HEK293 (cell line): ENCODE results near the gene CATSPER1.

Experiments used
- CTCF ChIP-seq: fragments of 450-650 bp; formaldehyde crosslinking; IDR thresholded peaks from 2 replicates; pipeline ENCODE4 v1.5.1; 2016; ENCODE audit warnings: missing biosample characterization, missing genetic modification characterization
- KLF1 ChIP-seq: fragments of 450-650 bp; formaldehyde crosslinking; IDR thresholded peaks from 2 replicates; pipeline ENCODE4 v1.5.1; 2016; ENCODE audit warnings: missing biosample characterization, missing genetic modification characterization
- KLF17 ChIP-seq: fragments of 450-650 bp; formaldehyde crosslinking; IDR thresholded peaks from 2 replicates; pipeline ENCODE4 v1.5.1; 2016; ENCODE audit warnings: missing biosample characterization, missing genetic modification characterization
- KLF7 ChIP-seq: fragments of 450-650 bp; formaldehyde crosslinking; IDR thresholded peaks from 2 replicates; pipeline ENCODE4 v1.5.1; 2016; ENCODE audit warnings: missing biosample characterization, missing genetic modification characterization, borderline replicate concordance
- MEIS1 ChIP-seq: sonication (generic); formaldehyde crosslinking; IDR thresholded peaks from 2 replicates; pipeline ENCODE4 v1.8.1; 2022; ENCODE audit warnings: missing genetic modification reagents, mild to moderate bottlenecking, borderline replicate concordance
- PRDM1 ChIP-seq: fragments of 450-650 bp; formaldehyde crosslinking; IDR thresholded peaks from 2 replicates; pipeline ENCODE4; 2016; ENCODE audit warnings: missing biosample characterization, missing genetic modification characterization
- RBAK ChIP-seq: fragments of 450-650 bp; formaldehyde crosslinking; IDR thresholded peaks from 2 replicates; pipeline ENCODE4 v1.5.1; 2016; ENCODE audit warnings: missing biosample characterization, missing genetic modification characterization
- TCF7L2 ChIP-seq: IDR thresholded peaks from 2 replicates; pipeline ENCODE4 v1.6.1; 2011; ENCODE audit warnings: low read depth, mild to moderate bottlenecking, inconsistent platforms, low read length, moderate library complexity, borderline replicate concordance
- ZBTB17 ChIP-seq: fragments of 450-650 bp; formaldehyde crosslinking; IDR thresholded peaks from 2 replicates; pipeline ENCODE4 v1.5.1; 2016; ENCODE audit warnings: missing biosample characterization, missing genetic modification characterization
- ZFP3 ChIP-seq: fragments of 450-650 bp; formaldehyde crosslinking; IDR thresholded peaks from 2 replicates; pipeline ENCODE4 v1.5.1; 2016; ENCODE audit warnings: low read depth, missing biosample characterization, missing genetic modification characterization
- ZNF121 ChIP-seq: fragments of 450-650 bp; formaldehyde crosslinking; IDR thresholded peaks from 2 replicates; pipeline ENCODE4 v1.5.1; 2016; ENCODE audit warnings: missing biosample characterization, missing genetic modification characterization
- ZNF140 ChIP-seq: fragments of 450-650 bp; formaldehyde crosslinking; IDR thresholded peaks from 2 replicates; pipeline ENCODE4 v1.5.1; 2016; ENCODE audit warnings: missing biosample characterization, missing genetic modification characterization
- ZNF146 ChIP-seq: fragments of 450-650 bp; formaldehyde crosslinking; IDR thresholded peaks from 2 replicates; pipeline ENCODE4 v1.5.1; 2016; ENCODE audit warnings: missing biosample characterization, missing genetic modification characterization
- ZNF2 ChIP-seq: fragments of 450-650 bp; formaldehyde crosslinking; IDR thresholded peaks from 2 replicates; pipeline ENCODE4 v1.5.1; 2016; ENCODE audit warnings: missing biosample characterization, missing genetic modification characterization
- ZNF214 ChIP-seq: fragments of 450-650 bp; formaldehyde crosslinking; IDR thresholded peaks from 2 replicates; pipeline ENCODE4 v1.5.1; 2017; ENCODE audit warnings: missing biosample characterization, mild to moderate bottlenecking, missing genetic modification characterization, borderline replicate concordance
- ZNF311 ChIP-seq: fragments of 450-650 bp; formaldehyde crosslinking; IDR thresholded peaks from 2 replicates; pipeline ENCODE4 v1.5.1; 2017; ENCODE audit warnings: missing biosample characterization, missing genetic modification characterization, borderline replicate concordance
- ZNF341 ChIP-seq: fragments of 450-650 bp; formaldehyde crosslinking; IDR thresholded peaks from 2 replicates; pipeline ENCODE4; 2016; ENCODE audit warnings: low read depth, missing biosample characterization, missing genetic modification characterization
- ZNF350 ChIP-seq: fragments of 450-650 bp; formaldehyde crosslinking; IDR thresholded peaks from 2 replicates; pipeline ENCODE4 v1.5.0; 2017; ENCODE audit warnings: missing biosample characterization, mild to moderate bottlenecking, missing genetic modification characterization
- ZNF37A ChIP-seq: fragments of 450-650 bp; IDR thresholded peaks from 2 replicates; pipeline ENCODE4 v1.5.1; 2018; ENCODE audit warnings: missing biosample characterization, missing genetic modification characterization
- ZNF404 ChIP-seq: fragments of 450-650 bp; formaldehyde crosslinking; IDR thresholded peaks from 2 replicates; pipeline ENCODE4 v1.5.1; 2017; ENCODE audit warnings: missing biosample characterization, missing genetic modification characterization
- ZNF449 ChIP-seq: fragments of 450-650 bp; formaldehyde crosslinking; IDR thresholded peaks from 2 replicates; pipeline ENCODE4 v1.5.1; 2017; ENCODE audit warnings: missing biosample characterization, mild to moderate bottlenecking, missing genetic modification characterization, moderate library complexity
- ZNF501 ChIP-seq: fragments of 450-650 bp; formaldehyde crosslinking; IDR thresholded peaks from 2 replicates; pipeline ENCODE4 v1.5.1; 2016; ENCODE audit warnings: missing biosample characterization, missing genetic modification characterization
- ZNF560 ChIP-seq: fragments of 450-650 bp; formaldehyde crosslinking; IDR thresholded peaks from 2 replicates; pipeline ENCODE4 v1.5.1; 2017; ENCODE audit warnings: missing biosample characterization, missing genetic modification characterization, borderline replicate concordance
- ZNF561 ChIP-seq: fragments of 450-650 bp; IDR thresholded peaks from 2 replicates; pipeline ENCODE4 v1.5.1; 2018; ENCODE audit warnings: missing biosample characterization, missing genetic modification characterization, borderline replicate concordance
- ZNF629 ChIP-seq: fragments of 450-650 bp; formaldehyde crosslinking; IDR thresholded peaks from 2 replicates; pipeline ENCODE4 v1.5.1; 2017; ENCODE audit warnings: missing biosample characterization, missing genetic modification characterization
- ZNF639 ChIP-seq: fragments of 450-650 bp; formaldehyde crosslinking; IDR thresholded peaks from 2 replicates; pipeline ENCODE4 v1.5.1; 2016; ENCODE audit warnings: missing biosample characterization, missing genetic modification characterization
- ZNF654 ChIP-seq: fragments of 450-650 bp; formaldehyde crosslinking; IDR thresholded peaks from 2 replicates; pipeline ENCODE4 v1.5.1; 2016; ENCODE audit warnings: low read depth, missing biosample characterization, missing genetic modification characterization
- ZNF660 ChIP-seq: fragments of 450-650 bp; IDR thresholded peaks from 2 replicates; pipeline ENCODE4 v1.5.1; 2018; ENCODE audit warnings: missing biosample characterization, mild to moderate bottlenecking, missing genetic modification characterization
- ZNF670 ChIP-seq: fragments of 450-650 bp; formaldehyde crosslinking; IDR thresholded peaks from 2 replicates; pipeline ENCODE4 v1.5.1; 2016; ENCODE audit warnings: missing biosample characterization, missing genetic modification characterization, low read depth
- ZNF837 ChIP-seq: fragments of 450-650 bp; formaldehyde crosslinking; IDR thresholded peaks from 2 replicates; pipeline ENCODE4 v1.5.1; 2016; ENCODE audit warnings: missing biosample characterization, missing genetic modification characterization

CATSPER1 gene

GRCh38 chr11:65988791-65989592, 37.3 kb downstream of the CATSPER1 start (continued):
- TF ChIP-seq ZNF146 (tag by site-specific recombination) = no peak
- no peak for TF ChIP-seq ZNF404 (tag by site-specific recombination)
- TF ChIP-seq CTCF (tag by site-specific recombination) = peak; percentile 94
- TF ChIP-seq TCF7L2 = no peak
- TF ChIP-seq ZNF2 (tag by site-specific recombination) = 0 out of 2 replicates have a peak, but pooled peaks have one; percentile 57
- 0 out of 2 replicates have a peak, but pooled peaks have one; percentile 16 for TF ChIP-seq ZNF341
- no peak for TF ChIP-seq KLF7 (tag by site-specific recombination)
- no peak for TF ChIP-seq ZNF449 (tag by site-specific recombination)
- peak; percentile 74; the same call in 1 of the 2 replicates for TF ChIP-seq ZNF660 (tag by site-specific recombination)
- no peak for TF ChIP-seq ZNF214
- TF ChIP-seq ZNF561 (tag by site-specific recombination) = 0 out of 2 replicates have a peak, but pooled peaks have one; percentile 30
- TF ChIP-seq ZNF560 (tag by site-specific recombination) = no peak
- TF ChIP-seq ZNF311 = no peak
- TF ChIP-seq KLF17 (tag by site-specific recombination) = 0 out of 2 replicates have a peak, but pooled peaks have one; percentile 36
- no peak for TF ChIP-seq ZFP3 (tag by site-specific recombination)
- TF ChIP-seq ZBTB17 (tag by site-specific recombination) = peak; percentile 60; the same call in 1 of the 2 replicates
- TF ChIP-seq ZNF501 (tag by site-specific recombination) = no peak
- TF ChIP-seq RBAK (tag by site-specific recombination) = no peak
- TF ChIP-seq ZNF140 (tag by site-specific recombination) = no peak
- TF ChIP-seq ZNF670 (tag by site-specific recombination) = no peak
- TF ChIP-seq ZNF37A (tag by site-specific recombination) = no peak
- TF ChIP-seq ZNF121 (tag by site-specific recombination) = no peak
- TF ChIP-seq MEIS1 = no peak
- no peak for TF ChIP-seq ZNF639
- peak; percentile 24; the same call in 1 of the 2 replicates for TF ChIP-seq ZNF629 (tag by site-specific recombination)
- peak; percentile 98 for TF ChIP-seq ZNF654
- TF ChIP-seq ZNF837 (tag by site-specific recombination) = no peak
- no peak for TF ChIP-seq PRDM1
- TF ChIP-seq ZNF350 (tag by site-specific recombination) = no peak
- no peak for TF ChIP-seq KLF1 (tag by site-specific recombination)
